ENCODE measurements around the gene SPTBN1. TPM values are rescaled to one million over a fixed set of nuclear protein-coding genes. Genes with fewer than 3 reads are reported as not detected.
A peak's percentile ranks its signal among the peaks of the same experiment; 100 is the strongest.

SPTBN1 gene
- total RNA-seq, 4 donors from 2014 or later: 65.0 to 217 (median 85.3) TPM

DNA sequence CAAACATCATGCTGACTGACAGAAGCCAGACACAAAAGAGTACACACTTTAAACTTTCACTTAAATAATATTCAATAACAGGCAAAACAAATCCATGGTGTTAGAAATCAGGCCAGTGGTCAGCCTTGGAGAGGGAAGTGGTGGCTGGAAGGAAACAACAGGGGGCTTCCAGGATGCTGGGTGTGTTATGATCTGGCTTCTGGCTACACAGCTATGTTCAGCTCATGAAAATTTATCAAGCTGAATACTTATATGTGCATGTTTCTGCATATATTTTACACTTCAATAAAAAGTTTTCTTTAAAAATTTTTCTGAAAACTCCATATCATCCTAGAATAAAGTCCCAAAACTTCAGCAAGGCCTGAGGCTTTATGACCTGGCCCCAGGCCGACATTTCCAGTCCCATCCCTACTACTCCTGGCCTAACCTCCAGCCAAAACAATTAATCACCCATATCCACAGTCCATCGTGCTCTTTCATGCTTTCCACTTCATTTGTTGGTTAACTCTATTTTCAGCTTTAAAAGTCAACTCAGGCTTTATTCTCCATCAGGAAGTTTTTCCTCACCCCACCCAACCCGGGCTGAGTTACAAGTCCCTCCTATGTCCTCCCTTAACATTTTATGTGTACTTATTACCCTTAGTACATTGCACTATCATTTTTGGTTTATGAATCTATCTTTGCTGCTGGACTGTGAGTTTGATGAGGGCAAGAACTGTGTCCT, 27.9 kb upstream of the SPTBN1 start:
- WGBS, 2 donors: 18 to 22% methylated on average over 3 of the region's 3 CpGs
- Histone ChIP-seq H3K9me3 (no peaks in the 10 kb centered on the region), H3K27ac (peak overlapping the region in 3 of 4 donors; percentile 5 to 77 (median 62)), H3K4me1 (peaks cover 0 to 49% (median 5%) of the 10 kb centered on the region in 3 donors), H3K4me3 (no peak overlapping the region), H3K27me3 (peaks cover 0 to 8% (median 0%) of the 10 kb centered on the region in 4 donors), H3K36me3 (no peaks in the 10 kb centered on the region)
- intact Hi-C loops (cut with DNase I): no loop called here
- TF ChIP-seq POLR2A (IDR thresholded peaks at IDR 0.05): no peak
- TF ChIP-seq, protein P1, sequence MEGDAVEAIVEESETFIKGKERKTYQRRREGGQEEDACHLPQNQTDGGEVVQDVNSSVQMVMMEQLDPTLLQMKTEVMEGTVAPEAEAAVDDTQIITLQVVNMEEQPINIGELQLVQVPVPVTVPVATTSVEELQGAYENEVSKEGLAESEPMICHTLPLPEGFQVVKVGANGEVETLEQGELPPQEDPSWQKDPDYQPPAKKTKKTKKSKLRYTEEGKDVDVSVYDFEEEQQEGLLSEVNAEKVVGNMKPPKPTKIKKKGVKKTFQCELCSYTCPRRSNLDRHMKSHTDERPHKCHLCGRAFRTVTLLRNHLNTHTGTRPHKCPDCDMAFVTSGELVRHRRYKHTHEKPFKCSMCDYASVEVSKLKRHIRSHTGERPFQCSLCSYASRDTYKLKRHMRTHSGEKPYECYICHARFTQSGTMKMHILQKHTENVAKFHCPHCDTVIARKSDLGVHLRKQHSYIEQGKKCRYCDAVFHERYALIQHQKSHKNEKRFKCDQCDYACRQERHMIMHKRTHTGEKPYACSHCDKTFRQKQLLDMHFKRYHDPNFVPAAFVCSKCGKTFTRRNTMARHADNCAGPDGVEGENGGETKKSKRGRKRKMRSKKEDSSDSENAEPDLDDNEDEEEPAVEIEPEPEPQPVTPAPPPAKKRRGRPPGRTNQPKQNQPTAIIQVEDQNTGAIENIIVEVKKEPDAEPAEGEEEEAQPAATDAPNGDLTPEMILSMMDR (IDR thresholded peaks at IDR 0.05): no peak
- no peak for DNase-seq

DNA sequence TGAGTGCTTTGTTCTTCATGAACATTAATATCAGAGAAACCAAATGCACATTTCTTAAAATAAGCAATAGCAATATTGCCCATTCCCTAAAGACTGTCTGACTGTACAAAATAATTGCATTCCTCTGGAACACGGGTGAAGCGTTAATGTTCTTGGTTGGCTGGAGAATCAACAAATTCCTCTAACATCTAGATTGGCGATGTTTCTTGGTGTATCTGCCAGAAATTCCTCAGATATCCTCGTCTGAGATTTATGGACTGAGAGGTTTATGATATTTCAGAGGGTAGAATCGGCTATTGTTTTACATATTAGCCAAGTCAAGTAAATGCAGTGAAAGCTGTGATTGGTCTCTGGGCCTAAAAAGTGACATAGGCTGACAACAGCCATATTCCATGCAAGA, 27.1 kb upstream of the SPTBN1 start:
- 38 to 49% methylated on average over 5 of the region's 5 CpGs for WGBS, 2 donors
- DNase-seq: no peak
- intact Hi-C loops (cut with DNase I): no loop called here

DNA sequence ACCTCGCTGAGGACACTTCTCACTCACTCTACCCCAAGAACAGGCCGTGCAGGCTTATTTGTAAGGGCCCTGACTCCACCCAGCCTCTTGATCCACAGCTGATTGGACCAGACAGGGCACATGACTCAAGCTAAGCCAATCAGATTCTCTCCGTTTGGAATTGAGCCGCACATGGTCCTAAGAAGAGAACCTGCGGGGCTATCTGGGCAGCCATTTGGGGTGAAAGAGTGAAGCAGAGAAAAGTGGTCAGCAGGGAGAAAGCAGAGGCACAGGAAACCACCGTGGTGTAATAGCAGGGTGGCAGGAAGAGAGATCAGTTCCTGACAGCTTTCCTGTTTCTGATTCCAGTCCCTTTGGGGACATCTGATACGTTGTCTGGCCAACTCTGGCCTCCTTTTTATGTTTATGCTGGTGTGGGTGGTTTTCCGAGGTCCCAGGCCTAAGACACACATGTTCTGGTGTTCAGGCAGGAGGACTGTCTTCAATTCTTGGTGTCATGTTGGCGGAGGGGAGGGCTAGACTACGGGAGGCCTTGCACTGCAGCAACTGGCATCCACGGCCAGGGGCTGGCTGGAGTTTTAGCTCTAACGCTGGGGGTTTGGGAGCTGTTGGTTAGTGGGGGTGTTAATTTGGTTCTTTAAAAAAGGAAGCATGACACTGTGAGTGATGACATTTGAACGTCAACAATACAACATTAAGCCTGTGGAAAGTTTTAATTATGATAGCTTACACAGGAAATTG, 26.1 kb upstream of the SPTBN1 start:
- intact Hi-C loops (cut with DNase I): no loop called here
- Histone ChIP-seq H3K27me3 (peaks cover 0 to 2% (median 0%) of the 10 kb centered on the region in 4 donors), H3K4me1 (peaks cover 0 to 49% (median 5%) of the 10 kb centered on the region in 3 donors), H3K36me3 (no peaks in the 10 kb centered on the region), H3K4me3 (no peak overlapping the region), H3K9me3 (no peaks in the 10 kb centered on the region), H3K27ac (peak overlapping the region; percentile 11 to 77 (median 62))
- no peak for TF ChIP-seq POLR2A (IDR thresholded peaks at IDR 0.05)
- TF ChIP-seq, protein P1 (IDR thresholded peaks at IDR 0.05): no peak
- DNase-seq: no peak
- WGBS, 2 donors: 69% methylated on average over 12 to 13 of the region's 13 CpGs

More for the DNA sequence above, 27.1 kb upstream of the SPTBN1 start:
- Histone ChIP-seq H3K27ac (peak overlapping the region in 3 of 4 donors; percentile 61 to 77 (median 62)), H3K4me1 (peaks cover 0 to 49% (median 5%) of the 10 kb centered on the region in 3 donors), H3K27me3 (peaks cover 0 to 8% (median 0%) of the 10 kb centered on the region in 4 donors), H3K9me3 (no peaks in the 10 kb centered on the region), H3K4me3 (no peak overlapping the region), H3K36me3 (no peaks in the 10 kb centered on the region)
- TF ChIP-seq POLR2A (IDR thresholded peaks at IDR 0.05): no peak
- TF ChIP-seq, protein P1 (IDR thresholded peaks at IDR 0.05): no peak

DNA sequence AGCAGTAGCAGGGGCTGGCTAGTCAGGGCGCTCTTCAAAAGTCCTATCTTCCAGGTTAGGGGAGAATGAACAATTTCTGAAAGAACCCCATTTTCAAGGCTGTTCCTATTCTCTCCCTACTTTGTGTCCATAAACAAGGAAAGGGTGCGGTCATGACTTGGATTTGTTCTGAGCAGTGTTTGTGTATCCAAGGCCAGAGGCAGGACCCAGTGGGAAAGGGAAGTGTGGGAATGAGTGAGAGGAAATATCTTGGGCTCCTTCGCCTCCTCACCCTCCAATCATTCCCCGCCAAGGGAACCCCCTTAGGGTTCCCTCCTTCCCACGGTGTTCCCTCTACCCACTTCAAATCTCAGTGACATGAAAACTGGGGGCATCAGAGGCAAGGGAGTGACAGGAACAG, 25.5 kb upstream of the SPTBN1 start:
- Histone ChIP-seq H3K36me3 (no peaks in the 10 kb centered on the region), H3K4me3 (no peak overlapping the region), H3K4me1 (peaks cover 0 to 56% (median 5%) of the 10 kb centered on the region in 3 donors), H3K27me3 (no peaks in the 10 kb centered on the region), H3K9me3 (no peaks in the 10 kb centered on the region), H3K27ac (peak overlapping the region; percentile 35 to 77 (median 62))
- no peak for DNase-seq
- intact Hi-C loops (cut with DNase I): no loop called here
- WGBS, 2 donors: 80 to 81% methylated on average over 5 of the region's 5 CpGs
- TF ChIP-seq, protein P1 (IDR thresholded peaks at IDR 0.05): no peak
- TF ChIP-seq POLR2A (IDR thresholded peaks at IDR 0.05): no peak
